GM20431 (cell line): ENCODE data around the gene SLC44A1.

ENCODE experiments used
- in situ Hi-C: fragments of 300-500 bp; cut with MseI, MboI; formaldehyde crosslinking; loops from one replicate; pipeline ENCODE4 v1.15.0; 2020; ENCODE audit warnings: low sequenced_read_pairs; ENCODE audit not compliant: unreplicated experiment

The SLC44A1 gene

DNA sequence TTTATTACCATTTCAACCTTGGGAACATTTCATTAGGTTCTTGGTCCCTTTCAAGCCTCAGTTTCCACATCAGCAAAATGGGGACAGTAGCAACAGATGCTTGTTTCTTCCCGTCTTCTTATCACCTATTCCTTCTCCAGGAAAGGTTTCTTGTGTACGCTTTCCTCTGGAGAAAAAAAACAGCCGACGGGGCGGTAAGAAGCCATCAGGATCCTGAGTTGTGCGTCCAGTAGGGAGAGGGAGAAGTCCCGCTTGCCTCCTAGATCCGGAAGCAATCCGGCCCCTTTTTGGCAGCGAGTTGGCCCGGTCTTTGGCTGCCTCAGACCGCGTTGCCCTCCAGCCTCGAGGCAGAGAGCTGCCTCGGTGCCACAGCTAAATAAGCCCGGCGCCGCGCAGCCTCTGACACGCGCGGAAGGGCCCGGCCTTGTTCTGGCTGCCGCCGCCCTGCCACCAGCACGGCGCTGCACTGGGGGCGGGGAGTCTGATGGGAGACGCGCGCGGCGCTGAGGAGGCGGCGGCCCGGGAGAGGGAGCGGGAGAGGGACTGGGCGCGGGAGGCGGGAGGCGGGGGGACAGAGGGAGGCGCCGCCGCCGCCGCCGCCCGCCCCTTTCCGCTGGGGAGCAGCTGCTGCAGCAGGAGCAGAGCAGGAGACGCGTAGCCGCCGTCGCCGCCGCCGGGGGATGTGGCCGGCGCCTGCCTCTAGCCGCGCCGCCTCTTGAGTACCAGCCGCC lies at the start of gene SLC44A1:
SLC44A1 (plus strand) TSS at position 649 of the 731 bp plus-strand sequence. CDS start 218 bp downstream, outside the sequence.
- in situ Hi-C loops = no loop called here

DNA sequence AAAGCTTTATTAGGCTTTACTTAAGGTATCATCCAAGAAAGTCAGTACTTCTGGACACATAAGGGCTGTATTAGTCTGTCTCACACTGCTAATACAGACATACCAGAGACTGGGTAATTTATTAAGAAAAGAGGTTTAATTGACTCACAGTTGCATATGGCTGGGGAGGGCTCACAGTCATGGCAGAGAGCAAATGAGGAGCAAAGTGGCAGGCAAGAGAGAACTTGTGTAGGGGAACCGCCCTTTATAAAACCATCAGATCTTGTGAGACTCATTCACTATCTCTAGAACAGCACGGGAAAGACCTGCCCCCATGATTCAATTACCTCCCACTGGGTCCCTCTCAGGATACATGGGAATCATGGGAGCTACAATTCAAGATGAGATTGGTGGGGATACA lies 49.2 kb upstream of the SLC44A1 start:
- in situ Hi-C loops = no loop called here

DNA sequence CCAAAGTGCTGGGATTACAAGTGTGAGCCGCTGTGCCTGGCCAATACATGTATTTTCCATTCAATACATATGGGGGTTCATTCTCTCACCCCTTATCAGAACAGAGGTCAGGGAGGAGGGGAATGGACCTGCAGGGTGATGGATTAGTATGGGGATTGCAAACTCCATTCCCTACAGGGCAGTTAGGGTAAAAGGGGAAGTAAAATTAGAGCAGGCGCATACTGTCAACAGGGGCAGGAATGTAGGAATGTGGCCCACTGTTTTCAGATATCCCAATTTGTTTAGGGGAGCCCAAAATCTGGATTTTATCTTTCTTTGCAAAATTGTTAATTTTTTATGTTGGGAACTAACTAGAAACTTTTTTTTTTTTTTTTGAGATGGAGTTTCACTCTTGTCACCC lies 46.4 kb upstream of the SLC44A1 start:
- in situ Hi-C loops = no loop called here

DNA sequence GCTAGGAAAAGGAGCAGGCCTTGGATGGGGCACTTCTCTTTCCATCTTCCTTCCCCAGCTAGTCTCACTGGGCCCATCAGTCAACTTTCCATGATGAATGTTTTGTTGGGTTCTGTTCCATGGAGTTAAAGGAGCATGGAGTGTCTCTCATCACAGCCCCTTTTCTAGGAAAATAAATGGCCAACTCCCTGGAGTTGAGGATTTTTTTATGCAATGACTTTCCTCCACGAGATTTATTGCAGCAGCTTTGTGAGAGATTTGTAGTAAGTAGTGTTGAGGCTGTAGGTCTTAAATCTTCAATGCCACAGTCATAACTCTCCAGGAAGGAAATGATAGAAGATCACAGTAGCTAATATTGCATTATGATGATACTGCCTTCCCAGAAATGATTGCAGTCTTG lies 45.6 kb upstream of the SLC44A1 start:
- in situ Hi-C loops = no loop called here

DNA sequence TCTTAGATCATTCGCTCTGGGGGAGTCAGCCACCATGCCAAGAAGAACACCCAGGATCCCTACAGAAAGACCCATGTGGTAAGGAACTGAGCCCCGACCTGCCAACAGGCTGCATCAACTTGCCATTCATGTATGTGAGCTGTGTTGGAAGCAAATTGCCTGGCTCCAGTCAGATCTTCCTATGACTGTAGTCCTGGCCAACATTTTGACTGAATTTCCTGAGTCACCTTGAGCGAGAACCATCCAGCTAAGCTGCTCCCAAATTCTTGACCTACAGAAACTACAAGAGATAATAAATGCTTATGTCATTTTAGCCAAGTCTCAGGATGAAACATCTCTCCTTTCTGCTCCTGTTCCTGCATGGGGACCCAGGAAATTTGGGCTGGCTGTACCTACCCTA lies 40.0 kb upstream of the SLC44A1 start:
- in situ Hi-C loops = no loop called here

DNA sequence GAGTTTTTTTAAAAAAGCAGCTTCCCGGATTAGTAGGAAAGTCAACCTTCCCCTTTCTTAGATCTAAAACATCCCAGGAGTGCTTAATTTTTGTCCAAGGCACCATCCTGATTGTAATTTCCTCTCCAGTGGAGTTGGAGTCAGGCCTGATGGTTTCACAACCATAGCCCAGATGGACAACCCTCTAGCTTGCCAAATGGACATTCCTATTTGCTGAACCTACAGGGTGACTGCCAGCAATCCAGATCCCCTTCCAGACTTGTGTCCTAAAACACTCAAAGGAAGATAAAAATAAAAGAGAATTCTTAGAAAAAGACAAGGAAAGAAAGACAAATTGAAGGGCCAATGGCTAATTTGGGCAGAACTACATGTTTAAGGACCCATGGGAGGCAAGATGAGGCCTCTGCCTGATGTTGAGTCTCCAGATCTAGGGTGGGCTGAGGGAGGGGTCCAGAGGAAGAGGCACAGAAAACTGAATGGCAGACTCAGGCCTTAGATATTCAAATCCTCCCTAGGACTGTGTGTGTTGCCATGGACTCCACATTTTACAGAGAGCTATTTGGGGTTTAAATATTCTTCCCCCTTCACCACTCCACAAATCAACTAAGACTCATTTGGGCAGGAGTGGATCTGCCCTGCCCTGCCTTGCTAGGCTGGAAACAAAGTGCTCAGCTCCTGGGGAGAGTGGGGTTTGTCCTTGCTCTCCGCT lies 38.5 kb upstream of the SLC44A1 start:
- in situ Hi-C loops = no loop called here

DNA sequence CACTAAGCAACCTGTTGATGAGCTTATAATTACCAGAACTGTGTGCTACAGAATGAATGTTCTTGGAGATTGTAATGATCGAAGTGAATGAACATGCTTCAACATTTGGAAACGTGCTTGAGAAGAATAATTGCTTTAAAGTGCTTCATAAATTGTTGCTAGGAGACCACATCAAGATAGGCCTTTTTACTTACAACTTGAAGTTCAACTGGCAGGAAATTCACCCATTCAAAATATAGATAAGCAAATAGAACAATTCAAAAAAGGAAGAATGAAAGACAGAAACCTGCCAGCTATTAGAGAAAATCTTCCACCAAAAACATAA lies 38.0 kb upstream of the SLC44A1 start:
- in situ Hi-C loops = no loop called here

DNA sequence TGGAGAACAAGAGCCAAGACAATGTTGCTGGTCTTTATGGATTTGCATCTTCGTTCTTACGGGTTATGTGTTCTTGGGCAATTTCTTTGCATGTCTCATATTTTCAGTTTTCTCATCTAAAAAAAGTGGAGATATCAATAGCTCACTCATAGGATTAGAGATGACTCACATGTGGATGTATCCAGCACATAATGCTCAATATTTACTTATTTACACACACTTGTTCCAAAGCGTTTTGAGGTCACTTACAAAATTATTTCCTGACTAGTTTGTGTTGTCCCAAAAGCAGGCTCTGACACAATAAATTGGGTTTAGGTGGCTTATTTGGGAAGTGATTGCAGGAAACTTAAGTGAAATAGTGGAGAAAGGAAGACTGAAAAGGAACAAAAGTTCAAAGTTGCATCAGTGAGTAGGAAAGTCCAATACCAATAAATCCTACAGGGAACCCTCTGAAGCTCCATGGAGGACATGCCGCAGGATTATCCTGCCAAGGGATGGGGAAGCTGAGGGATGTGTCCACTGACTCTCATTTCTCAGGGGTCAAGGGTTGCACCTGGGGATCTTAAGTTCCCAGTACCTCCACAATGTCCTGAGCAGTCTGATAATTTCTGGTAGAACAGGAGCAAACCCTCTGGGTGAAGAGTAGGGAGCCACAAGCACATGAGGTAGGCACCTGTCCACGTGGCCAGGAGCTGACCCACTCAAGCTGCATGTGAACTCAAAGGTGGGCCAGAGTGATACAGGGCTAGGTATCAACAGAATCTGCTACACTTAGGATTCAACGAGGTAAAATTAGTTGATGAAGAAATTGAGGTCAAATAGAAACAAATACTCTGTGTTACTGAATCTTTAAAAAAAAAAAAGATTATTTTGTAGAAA lies 37.4 kb upstream of the SLC44A1 start:
- in situ Hi-C loops = no loop called here

DNA sequence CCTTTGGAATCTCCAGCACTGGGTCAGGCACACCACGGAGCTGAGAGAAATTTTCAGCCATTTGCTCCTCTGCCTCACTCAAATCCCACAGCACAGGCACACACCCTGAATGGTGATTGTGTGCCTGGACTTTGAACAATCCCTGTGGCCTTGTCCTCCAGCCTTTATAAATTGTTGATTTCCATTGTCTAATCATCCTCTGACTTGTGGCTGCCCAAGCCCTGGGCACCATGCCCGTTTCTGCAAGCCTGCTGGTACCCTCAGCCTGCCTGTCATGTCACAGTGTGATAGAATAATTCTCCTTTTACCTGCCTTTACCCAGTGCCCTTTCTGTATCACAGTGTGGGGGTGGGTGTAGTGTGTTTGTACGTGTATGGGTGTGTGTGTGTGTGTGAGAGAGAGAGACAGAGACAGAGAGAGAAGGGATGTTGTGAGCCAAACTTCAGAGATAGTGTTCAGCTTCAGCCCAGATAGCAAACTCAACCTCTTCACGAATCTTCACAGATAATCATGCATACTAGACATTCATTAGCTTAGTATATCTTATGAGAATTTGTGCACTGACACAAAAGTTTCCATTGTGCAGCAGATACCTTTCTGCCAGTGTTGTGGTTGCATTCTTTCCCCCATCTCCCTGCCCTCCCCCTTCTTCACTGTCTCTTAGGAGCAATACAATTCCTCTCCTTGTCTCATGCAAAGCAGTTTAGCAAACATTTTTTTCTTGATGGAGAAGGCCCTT lies 27.8 kb upstream of the SLC44A1 start:
- in situ Hi-C loops = no loop called here

DNA sequence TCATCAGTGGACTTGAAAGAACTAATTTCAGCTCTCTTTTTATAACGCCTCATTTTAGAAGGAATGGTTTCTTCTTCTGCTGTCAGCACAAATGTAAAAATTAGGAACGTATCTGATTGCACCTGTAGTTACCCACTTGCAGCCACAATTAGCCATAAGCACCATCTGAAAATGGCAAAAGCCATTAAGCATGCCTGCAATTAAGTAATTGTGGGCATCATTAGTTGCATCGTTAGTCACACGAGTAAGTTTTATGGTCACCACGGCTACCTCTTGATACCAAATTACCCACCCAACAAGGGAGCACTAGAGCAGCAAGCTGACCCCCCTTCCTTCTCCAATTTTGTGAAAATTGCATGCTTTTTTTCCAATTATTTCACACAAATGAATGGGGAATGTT lies 25.8 kb upstream of the SLC44A1 start:
- in situ Hi-C loops = no loop called here

DNA sequence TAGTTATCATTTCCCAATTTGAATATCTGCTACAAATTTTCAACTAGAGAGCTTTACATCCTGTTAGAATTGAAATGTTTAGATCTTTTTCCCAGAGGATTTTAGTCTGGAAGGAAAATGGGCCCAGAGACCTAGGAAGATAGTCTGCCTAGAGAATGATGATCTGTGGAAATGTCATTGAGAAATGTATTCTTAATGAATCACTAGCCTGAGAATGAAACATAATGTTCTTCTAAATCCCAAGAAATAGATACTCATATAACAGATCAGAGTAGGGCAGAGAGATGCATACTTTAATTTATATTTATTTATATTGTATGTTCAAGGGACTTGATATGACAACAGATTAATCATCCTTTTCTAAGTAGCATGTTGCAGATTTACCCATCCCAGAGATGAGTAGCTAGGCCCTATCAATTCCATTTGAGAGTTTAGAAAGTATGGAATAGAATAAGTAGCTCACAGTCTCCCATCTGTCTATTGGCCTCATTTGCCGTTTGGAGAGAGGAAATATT lies 25.1 kb upstream of the SLC44A1 start:
- in situ Hi-C loops = no loop called here

DNA sequence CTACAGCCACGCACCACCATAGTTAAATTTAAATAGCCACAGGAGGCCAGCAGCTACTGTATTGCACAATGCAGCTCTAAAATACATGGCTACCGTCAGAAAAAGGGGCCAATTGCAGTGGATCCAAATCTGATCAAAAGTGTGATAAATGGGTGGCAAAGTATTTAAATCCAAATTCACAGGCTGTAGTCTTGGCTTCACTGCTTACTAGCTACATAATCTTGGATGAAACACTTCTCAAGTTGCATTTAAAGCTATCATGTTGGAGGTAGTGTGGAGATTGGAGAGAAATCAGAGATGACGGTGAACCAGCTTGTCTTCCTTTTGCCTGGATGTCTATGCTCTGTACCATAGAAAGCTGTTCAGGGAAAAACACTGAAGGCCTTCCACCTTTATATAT lies 24.0 kb upstream of the SLC44A1 start:
- in situ Hi-C loops = no loop called here

DNA sequence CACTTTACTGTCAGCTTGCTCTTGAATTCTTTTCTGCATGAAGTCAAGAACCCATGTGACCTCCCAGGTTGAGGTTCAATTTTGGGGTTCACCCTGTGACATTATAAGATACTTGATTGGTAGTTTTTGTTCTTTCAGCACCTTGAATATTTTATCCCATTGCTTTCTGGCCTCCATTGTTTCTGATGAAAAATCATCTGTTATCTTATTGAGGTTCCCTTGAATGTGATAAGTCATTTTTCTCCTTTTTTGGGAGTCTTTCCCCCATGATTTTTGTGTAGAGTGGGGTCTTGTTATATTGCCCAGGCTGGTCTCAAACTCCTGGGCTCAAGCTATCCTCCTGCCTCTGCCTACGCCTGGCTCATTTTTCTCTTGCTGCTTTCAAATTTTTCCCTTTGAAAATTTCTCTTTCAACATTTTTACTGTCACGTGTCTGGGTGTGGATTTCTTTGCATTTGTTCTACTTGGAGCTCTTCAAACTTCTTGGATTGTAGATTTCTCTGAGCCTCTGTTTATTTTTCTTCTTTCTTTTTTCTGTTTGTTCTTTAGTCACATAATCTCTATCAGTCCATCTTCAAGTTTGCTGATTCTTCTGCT lies 20.8 kb upstream of the SLC44A1 start:
- in situ Hi-C loops = no loop called here

DNA sequence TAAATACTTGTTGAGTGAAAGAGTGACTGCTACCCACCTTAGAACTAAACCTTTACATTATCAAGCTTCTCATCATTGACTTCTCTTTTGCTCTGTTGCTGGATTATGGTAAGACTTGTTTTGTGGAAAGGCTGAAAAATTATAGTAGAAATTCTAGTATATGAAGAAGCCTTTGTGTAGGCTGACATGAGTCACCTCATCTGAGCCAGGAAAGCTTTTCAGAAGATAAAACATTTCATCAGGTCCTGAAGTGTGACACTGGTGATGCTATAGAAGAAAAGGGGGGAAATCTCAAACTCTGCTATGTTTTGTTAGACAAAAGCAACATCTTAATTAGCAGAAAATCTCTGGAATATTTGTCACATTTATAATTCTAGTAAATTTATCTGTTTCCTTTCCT lies 18.4 kb upstream of the SLC44A1 start:
- in situ Hi-C loops = no loop called here

DNA sequence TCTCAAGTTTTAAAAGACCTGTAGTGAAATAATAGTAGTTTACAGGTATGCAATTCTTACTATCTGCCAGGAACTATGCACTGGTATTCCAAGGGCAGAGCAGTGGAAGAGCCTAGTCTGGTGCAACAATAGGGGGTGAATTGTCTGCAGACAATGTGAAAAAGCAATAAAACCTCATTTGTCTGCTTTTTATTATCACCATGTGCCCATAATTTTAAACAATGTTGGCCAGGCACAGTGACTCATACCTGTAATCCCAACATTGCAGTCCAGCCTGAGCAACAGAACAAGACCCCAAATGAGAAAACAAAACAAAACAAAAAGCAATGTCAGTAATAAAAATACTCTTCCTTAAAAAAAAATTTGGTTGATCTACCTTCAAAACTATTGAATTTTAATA lies 12.2 kb upstream of the SLC44A1 start:
- in situ Hi-C loops = no loop called here

DNA sequence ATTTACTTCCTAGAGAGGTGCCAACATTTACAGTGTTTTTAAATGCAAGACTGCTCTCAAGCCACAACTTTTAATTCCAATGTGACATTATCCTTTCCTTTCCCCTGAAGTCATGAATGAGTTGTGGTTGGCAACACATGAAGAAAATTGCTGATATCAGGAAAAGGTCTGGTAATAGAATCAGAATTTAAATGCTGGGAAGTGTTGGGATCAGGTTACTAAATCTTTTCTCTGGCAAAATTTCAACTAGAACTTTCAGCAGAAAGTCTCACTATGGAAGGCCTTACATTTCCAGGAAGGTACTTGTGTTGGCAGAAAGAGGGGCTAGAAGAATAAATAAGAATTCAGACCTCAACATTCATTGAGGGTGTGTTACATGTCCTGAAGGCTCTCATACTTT lies 10.6 kb upstream of the SLC44A1 start:
- in situ Hi-C loops = no loop called here

DNA sequence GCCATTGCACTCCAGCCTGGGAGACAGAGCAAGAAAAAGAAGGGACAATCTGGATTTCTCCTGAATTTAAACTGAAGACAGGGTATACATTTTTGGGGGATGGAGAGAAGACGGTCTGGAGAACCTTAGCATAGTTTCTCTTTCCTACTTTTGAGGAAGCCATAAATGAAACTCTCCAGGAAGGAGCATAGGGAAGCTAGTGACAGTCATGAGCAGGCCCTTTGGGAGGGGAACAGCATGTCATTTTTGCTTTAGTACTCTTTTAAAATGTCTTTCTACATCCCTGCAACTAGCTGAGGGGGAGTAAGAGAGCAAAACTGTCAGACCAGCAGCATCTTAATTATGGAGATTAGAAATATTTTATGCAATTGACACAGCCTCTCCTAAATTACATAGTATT lies 8.2 kb upstream of the SLC44A1 start:
- in situ Hi-C loops = no loop called here

DNA sequence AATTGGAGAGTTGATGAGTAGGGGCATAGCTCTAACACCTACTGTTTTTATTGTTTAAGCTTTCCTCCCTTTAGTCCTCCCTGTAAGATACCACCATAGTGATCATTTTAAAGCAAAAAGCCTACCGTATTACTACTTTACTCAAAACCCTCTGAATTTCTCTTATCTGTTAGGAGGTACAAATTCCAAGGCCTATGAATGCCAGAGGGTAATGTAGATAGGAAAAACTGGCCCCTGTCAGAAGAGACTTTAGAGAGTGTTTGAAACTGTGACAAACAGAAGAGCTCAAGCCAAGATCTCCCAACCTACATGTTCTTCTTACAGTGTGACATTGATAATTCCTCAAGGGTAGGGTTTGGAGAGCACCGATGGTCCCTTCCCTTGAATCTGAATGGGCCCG lies 7.2 kb upstream of the SLC44A1 start:
- in situ Hi-C loops = no loop called here

DNA sequence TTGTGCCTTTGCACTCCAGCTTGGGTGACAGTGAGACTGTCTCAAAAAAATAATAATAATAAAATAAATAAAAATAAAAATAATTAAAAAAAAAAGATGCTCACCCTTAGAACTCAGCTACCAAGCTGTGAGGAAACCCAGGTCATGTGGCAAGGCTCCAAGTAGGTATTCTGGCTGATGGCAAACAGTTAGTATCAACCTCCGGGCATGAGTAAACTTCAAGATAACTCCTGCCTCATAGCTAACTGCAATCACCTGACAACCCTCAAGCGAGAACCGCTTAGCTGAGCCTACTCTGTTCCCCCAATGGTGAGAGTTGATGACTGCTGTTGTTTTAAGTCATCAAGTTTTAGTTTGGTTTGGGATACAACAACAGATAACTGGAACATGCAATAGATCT lies 6.1 kb upstream of the SLC44A1 start:
- in situ Hi-C loops = no loop called here
